PC-9 (cell line): Measurements from ENCODE around the gene FBXL17. TPM values are rescaled to one million over a fixed set of nuclear protein-coding genes. Genes with fewer than 3 reads are reported as not detected.

Experiments used
- BruUV-seq: library from RNA; stranded (reverse); fragments of 400-500 nt; replicated peaks from 2 replicates; lab custom pipeline; 2021; lab: Mats Ljungman, UMichigan
- CTCF ChIA-PET: fragments of 300-600 bp; sonication (Branson Sonifier 250); formaldehyde crosslinking; loops from one replicate; lab custom pipeline; 2022; ENCODE audit warnings: antibody characterized with exemption; lab: Charles Lee
- POLR2A ChIA-PET: fragments of 300-600 bp; sonication (Branson Sonifier 250); formaldehyde crosslinking; loops from one replicate; lab custom pipeline; 2022; ENCODE audit warnings: antibody characterized with exemption; ENCODE audit not compliant: unreplicated experiment; lab: Charles Lee
- DNase-seq, 2 experiments: peaks; one replicate each; pipeline versions ENCODE4 v3.0.0 to v3.0.0-alpha.2; 2015 to 2022; ENCODE audit warnings: mixed read lengths in 1 of 2
- H2AFZ ChIP-seq: fragments of 200-600 bp; sonication (generic); 2 replicates; pipeline ENCODE4 v1.8.1; 2017; ENCODE audit warnings: antibody characterized with exemption
- H3F3A ChIP-seq: fragments of 200-600 bp; sonication (generic); 2 replicates; pipeline ENCODE4 v1.8.1; 2017; ENCODE audit warnings: antibody characterized with exemption, mild to moderate bottlenecking, low read depth; ENCODE audit not compliant: insufficient read depth
- H3K27ac ChIP-seq: fragments of 200-600 bp; sonication (generic); 2 replicates; pipeline ENCODE4 v1.6.1; 2016; ENCODE audit warnings: mixed run types
- H3K27me3 ChIP-seq: fragments of 200-600 bp; sonication (generic); 2 replicates; pipeline ENCODE4 v1.6.1; 2016; ENCODE audit warnings: low read depth, mixed run types; ENCODE audit not compliant: insufficient read depth
- H3K36me3 ChIP-seq: fragments of 200-600 bp; sonication (generic); 2 replicates; pipeline ENCODE4 v1.6.1; 2016; ENCODE audit warnings: low read depth, mixed run types
- H3K4me1 ChIP-seq: fragments of 200-600 bp; sonication (generic); replicated peaks from 2 replicates; pipeline ENCODE4 v1.6.1; 2016; ENCODE audit warnings: mixed run types; ENCODE audit not compliant: insufficient read depth
- H3K4me2 ChIP-seq: fragments of 200-600 bp; sonication (generic); 2 replicates; pipeline ENCODE4 v1.6.1; 2017; ENCODE audit warnings: mixed run types
- H3K4me3 ChIP-seq: fragments of 200-600 bp; sonication (generic); 2 replicates; pipeline ENCODE4 v1.6.1; 2016; ENCODE audit warnings: mixed run types
- H3K79me2 ChIP-seq: fragments of 200-600 bp; sonication (generic); 2 replicates; pipeline ENCODE4 v1.6.1; 2017; ENCODE audit warnings: low read depth, mixed run types
- H3K9me2 ChIP-seq: fragments of 200-600 bp; sonication (generic); 2 replicates; pipeline ENCODE4 v1.8.1; 2017; ENCODE audit warnings: mild to moderate bottlenecking; ENCODE audit not compliant: insufficient read depth
- H3K9me3 ChIP-seq: fragments of 200-600 bp; sonication (generic); 2 replicates; pipeline ENCODE4 v1.8.1; 2016; ENCODE audit warnings: low read depth; ENCODE audit not compliant: insufficient read depth
- H4K20me1 ChIP-seq: fragments of 200-600 bp; sonication (generic); 2 replicates; pipeline ENCODE4 v1.8.1; 2017; ENCODE audit not compliant: insufficient read depth
- CTCF ChIP-seq: fragments of 200-600 bp; sonication (generic); conservative IDR thresholded peaks from 2 replicates; pipeline ENCODE4 v1.6.1; 2017; ENCODE audit warnings: mixed run types, antibody characterized with exemption, mild to moderate bottlenecking, moderate library complexity
- EZH2 ChIP-seq: fragments of 200-600 bp; sonication (generic); IDR thresholded peaks from 2 replicates; pipeline ENCODE4 v1.8.0; 2017; ENCODE audit warnings: antibody characterized with exemption, low read depth
- intact Hi-C: fragments of 100-400 bp; cut with micrococcal nuclease; formaldehyde crosslinking; loops from one replicate; pipeline ENCODE4 v1.10.0; 2022; ENCODE audit not compliant: unreplicated experiment
- total RNA-seq: library from RNA; stranded (reverse); gene quantifications from 2 replicates; pipeline ENCODE4 v1.2.3, GENCODE V29; 2021

FBXL17 gene
- total RNA-seq, 1 experiment from 2014 or later, result 19.5 TPM

GRCh38 chr5:107993341-107993740 lies 388.6 kb downstream of the FBXL17 start:
- ChIA-PET POLR2A (no interaction called here), CTCF (no interaction called here)
- Histone ChIP-seq H3K27ac (no peak overlapping the region), H3K36me3 (no peaks in the 10 kb centered on the region), H3K4me3 (no peak overlapping the region), H3K4me2 (no peak overlapping the region), H3K27me3 (no peaks in the 10 kb centered on the region), H4K20me1 (no peaks in the 10 kb centered on the region; the same call in 1 of the 2 replicates), H3K9me2 (no peaks in the 10 kb centered on the region; the same call in 1 of the 2 replicates), H3F3A (no peaks in the 10 kb centered on the region; the same call in 1 of the 2 replicates), H3K9me3 (no peaks in the 10 kb centered on the region), H2AFZ (no peak overlapping the region), H3K4me1 (no peaks in the 10 kb centered on the region), H3K79me2 (no peaks in the 10 kb centered on the region)
- intact Hi-C loops, result no loop called here
- no TSS peak for BruUV-seq
- no peak for TF ChIP-seq EZH2
- TF ChIP-seq CTCF, result no peak
- no peak for DNase-seq

DNA sequence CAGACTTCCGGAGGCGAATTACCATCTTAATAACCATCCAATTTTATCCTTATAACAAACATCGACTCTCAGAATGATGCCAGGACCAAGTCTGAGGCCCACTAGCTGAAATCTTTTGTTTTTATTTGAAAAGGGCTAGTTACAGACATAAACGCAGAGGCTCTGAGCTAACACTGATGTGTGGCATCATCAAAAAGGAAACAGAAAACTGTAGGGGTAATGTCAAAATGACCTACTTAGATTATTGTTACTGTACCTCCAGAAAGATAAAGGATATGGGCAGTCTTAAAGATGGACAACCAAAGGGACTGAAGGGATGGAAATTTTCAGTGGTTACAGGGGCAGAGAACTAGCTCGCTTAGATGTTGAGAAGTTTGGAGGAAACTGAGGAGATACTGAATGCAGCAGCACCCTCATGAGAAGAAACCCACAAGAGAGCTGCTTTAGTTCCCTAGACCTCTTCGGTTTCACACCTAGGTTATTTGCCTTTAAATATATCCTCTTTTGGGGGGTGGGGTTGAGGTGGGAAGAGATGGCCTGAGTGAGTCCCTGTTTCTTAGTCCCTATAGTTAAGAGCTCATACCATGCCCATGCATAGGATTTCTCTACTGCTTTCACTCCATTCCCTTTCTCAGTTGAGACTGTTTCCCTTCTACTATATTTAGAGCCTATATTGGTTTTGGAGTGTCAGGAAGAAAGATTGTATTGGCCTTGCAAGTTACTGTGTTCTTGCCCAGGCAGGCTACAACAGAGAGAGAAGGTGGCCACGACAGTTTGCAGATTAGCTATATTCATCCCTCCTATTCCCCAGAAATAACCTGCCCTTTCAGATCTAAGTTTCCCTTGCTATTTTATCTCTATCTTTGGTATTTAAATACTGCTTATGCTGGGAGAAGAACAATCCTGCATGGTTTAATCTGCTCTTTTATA lies 390.8 kb downstream of the FBXL17 start:
- no peaks in the 10 kb centered on the region for H3K9me3 ChIP-seq
- no peaks in the 10 kb centered on the region for H3K4me1 ChIP-seq
- H3K27ac ChIP-seq, result no peak overlapping the region
- TF ChIP-seq CTCF (no peak), EZH2 (no peak)
- H3K79me2 ChIP-seq, result no peaks in the 10 kb centered on the region
- H3K36me3 ChIP-seq, result no peaks in the 10 kb centered on the region
- intact Hi-C loops, result no loop called here
- ChIA-PET POLR2A (no interaction called here), CTCF (no interaction called here)
- BruUV-seq, result no TSS peak
- H3K27me3 ChIP-seq, result no peaks in the 10 kb centered on the region
- H4K20me1 ChIP-seq, result no peaks in the 10 kb centered on the region
- H3K9me2 ChIP-seq, result no peaks in the 10 kb centered on the region; the same call in 1 of the 2 replicates
- DNase-seq, result no peak
- H3K4me2 ChIP-seq, result no peak overlapping the region
- no peak overlapping the region for H2AFZ ChIP-seq
- no peak overlapping the region for H3K4me3 ChIP-seq
- no peaks in the 10 kb centered on the region; the same call in 1 of the 2 replicates for H3F3A ChIP-seq

GRCh38 chr5:107985144-107985543 lies 396.8 kb downstream of the FBXL17 start:
- ChIA-PET POLR2A (no interaction called here), CTCF (no interaction called here)
- Histone ChIP-seq H2AFZ (no peak overlapping the region), H3K4me3 (no peak overlapping the region), H3K9me3 (no peaks in the 10 kb centered on the region), H3K27ac (no peak overlapping the region), H3K4me2 (no peak overlapping the region), H3K36me3 (no peaks in the 10 kb centered on the region), H4K20me1 (no peaks in the 10 kb centered on the region), H3K79me2 (no peaks in the 10 kb centered on the region), H3K9me2 (no peaks in the 10 kb centered on the region; the same call in 1 of the 2 replicates), H3K4me1 (no peaks in the 10 kb centered on the region; the same call in 1 of the 2 replicates), H3F3A (no peaks in the 10 kb centered on the region), H3K27me3 (no peaks in the 10 kb centered on the region)
- no TSS peak for BruUV-seq
- intact Hi-C loops, result no loop called here
- DNase-seq, result peak in 1 of 2 experiments; percentile 9
- no peak for TF ChIP-seq CTCF
- TF ChIP-seq EZH2, result no peak
